Left renal pelvis (tissue), 4 donors: ENCODE data around the gene IRS2. TPM values are rescaled to one million over a fixed set of nuclear protein-coding genes. Genes with fewer than 3 reads are reported as not detected.

Experiments used
- DNase-seq, 4 donors: peaks; one replicate each; pipeline ENCODE4 v3.0.0-alpha.2; 2013; ENCODE audit warnings: low read depth in 4 of 4, low spot score in 3 of 4
- polyA plus RNA-seq, 4 donors: library from polyadenylated mRNA; unstranded; fragments of 120-200 nt; gene quantifications; one replicate each; pipeline ENCODE4 v1.2.1, GENCODE V29; 2013; ENCODE audit not compliant: insufficient read length in 4 of 4

Gene IRS2
- polyA plus RNA-seq, 4 donors = 6.7 to 13.3 (median 11.7) TPM

GRCh38 chr13:109782823-109783431, 3.5 kb downstream of the IRS2 start:
- no peak for DNase-seq

- DNase-seq = no peak
Measured at GRCh38 chr13:109782066-109782822, 4.1 kb downstream of the IRS2 start.

- DNase-seq = no peak
Measured at GRCh38 chr13:109781384-109782065, 4.9 kb downstream of the IRS2 start.

- no peak for DNase-seq
Measured at GRCh38 chr13:109780845-109781383, 5.5 kb downstream of the IRS2 start.

- no peak for DNase-seq
Measured at GRCh38 chr13:109779876-109780510, 6.4 kb downstream of the IRS2 start.

GRCh38 chr13:109779074-109779473, 7.3 kb downstream of the IRS2 start:
- no peak for DNase-seq

GRCh38 chr13:109778102-109778542, 8.3 kb downstream of the IRS2 start:
- DNase-seq = no peak

GRCh38 chr13:109776575-109776974, 9.8 kb downstream of the IRS2 start:
- DNase-seq = no peak

GRCh38 chr13:109773786-109774185, 12.6 kb downstream of the IRS2 start:
- DNase-seq = no peak

- no peak for DNase-seq
Measured at GRCh38 chr13:109773276-109773675, 13.1 kb downstream of the IRS2 start.

GRCh38 chr13:109771926-109772325, 14.5 kb downstream of the IRS2 start:
- no peak for DNase-seq

- no peak for DNase-seq
Measured at GRCh38 chr13:109770436-109770835, 15.9 kb downstream of the IRS2 start.

GRCh38 chr13:109769921-109770320, 16.5 kb downstream of the IRS2 start:
- DNase-seq = no peak

- DNase-seq = no peak
Measured at GRCh38 chr13:109769275-109769674, 17.1 kb downstream of the IRS2 start.

GRCh38 chr13:109768616-109769015, 17.8 kb downstream of the IRS2 start:
- no peak for DNase-seq

GRCh38 chr13:109768176-109768575, 18.2 kb downstream of the IRS2 start:
- DNase-seq = no peak

GRCh38 chr13:109767023-109767422, 19.4 kb downstream of the IRS2 start:
- DNase-seq = no peak

- DNase-seq = no peak
Measured at GRCh38 chr13:109764470-109765291, 21.7 kb downstream of the IRS2 start.

GRCh38 chr13:109764045-109764444, 22.3 kb downstream of the IRS2 start:
- no peak for DNase-seq

- no peak for DNase-seq
Measured at GRCh38 chr13:109762791-109763190, 23.6 kb downstream of the IRS2 start.
